Astrocyte (in vitro differentiated cells and primary cell): ENCODE results near the gene IL2RA. TPM values are rescaled to one million over a fixed set of nuclear protein-coding genes. Genes with fewer than 3 reads are reported as not detected.

Source experiments
- DNase-seq: peaks from one replicate; pipeline ENCODE4 v3.0.0-alpha.2; 2010; ENCODE audit warnings: low read depth
- FAIRE-seq: peaks from 2 replicates; lab custom pipeline; 2011; peaks lifted over from hg19 to GRCh38; lab: Jason Lieb, UNC
- H2AFZ ChIP-seq: 2 replicates; pipeline ENCODE4 v1.6.0; 2012; ENCODE audit warnings: low read depth, low read length, inconsistent platforms
- H3K27ac ChIP-seq: 2 replicates; pipeline ENCODE4 v1.5.1; 2011; ENCODE audit warnings: low read depth, low read length, inconsistent platforms
- H3K27me3 ChIP-seq: 2 replicates; pipeline ENCODE4 v1.6.0; 2011; ENCODE audit warnings: low read length, inconsistent platforms; ENCODE audit not compliant: insufficient read depth
- H3K36me3 ChIP-seq: 2 replicates; pipeline ENCODE4 v1.5.1; 2011; ENCODE audit warnings: low read length, inconsistent platforms; ENCODE audit not compliant: insufficient read depth
- H3K4me1 ChIP-seq: 2 replicates; pipeline ENCODE4 v1.5.1; 2011; ENCODE audit warnings: low read length, inconsistent platforms; ENCODE audit not compliant: insufficient read depth
- H3K4me2 ChIP-seq: 2 replicates; pipeline ENCODE4 v1.6.0; 2012; ENCODE audit warnings: low read length, inconsistent platforms
- H3K4me3 ChIP-seq: 2 replicates; pipeline ENCODE4 v1.5.1; 2011; ENCODE audit warnings: low read depth, mild to moderate bottlenecking, low read length, inconsistent platforms; ENCODE audit not compliant: insufficient read depth
- H3K79me2 ChIP-seq: 2 replicates; pipeline ENCODE4 v1.6.0; 2012; ENCODE audit warnings: mild to moderate bottlenecking, low read length, inconsistent platforms; ENCODE audit not compliant: insufficient read depth
- H3K9ac ChIP-seq: 2 replicates; pipeline ENCODE4 v1.6.0; 2012; ENCODE audit warnings: mild to moderate bottlenecking, low read length, inconsistent platforms
- H3K9me3 ChIP-seq: 2 replicates; pipeline ENCODE4 v1.5.1; 2012; ENCODE audit warnings: low read depth, mild to moderate bottlenecking, low read length, inconsistent platforms; ENCODE audit not compliant: insufficient read depth
- H4K20me1 ChIP-seq: 2 replicates; pipeline ENCODE4 v1.6.0; 2012; ENCODE audit warnings: low read length, inconsistent platforms; ENCODE audit not compliant: insufficient read depth
- H3K27ac Mint-ChIP-seq: one replicate; pipeline ENCODE4 v1.8.0; 2021; ENCODE audit warnings: mild to moderate bottlenecking, mixed read lengths; ENCODE audit not compliant: unreplicated experiment
- H3K27me3 Mint-ChIP-seq: one replicate; pipeline ENCODE4 v1.8.0; 2021; ENCODE audit warnings: low read depth, mixed read lengths; ENCODE audit not compliant: unreplicated experiment
- H3K36me3 Mint-ChIP-seq: one replicate; pipeline ENCODE4 v1.8.0; 2021; ENCODE audit warnings: low read depth, mixed read lengths; ENCODE audit not compliant: unreplicated experiment
- H3K4me1 Mint-ChIP-seq: one replicate; pipeline ENCODE4 v1.8.0; 2021; ENCODE audit warnings: low read depth, mixed read lengths; ENCODE audit not compliant: unreplicated experiment
- H3K4me3 Mint-ChIP-seq: one replicate; pipeline ENCODE4 v1.8.0; 2021; ENCODE audit warnings: mild to moderate bottlenecking, moderate library complexity, mixed read lengths; ENCODE audit not compliant: unreplicated experiment
- H3K9me3 Mint-ChIP-seq: one replicate; pipeline ENCODE4 v1.8.0; 2021; ENCODE audit warnings: mild to moderate bottlenecking, mixed read lengths; ENCODE audit not compliant: unreplicated experiment
- CTCF ChIP-seq: IDR thresholded peaks from 2 replicates; pipeline ENCODE4 v1.5.1; 2011; ENCODE audit warnings: low read depth, mild to moderate bottlenecking, inconsistent platforms, low read length, moderate library complexity; ENCODE audit not compliant: insufficient read depth
- EZH2 ChIP-seq: IDR thresholded peaks from 2 replicates; pipeline ENCODE4 v1.6.1; 2012; ENCODE audit warnings: mild to moderate bottlenecking, low read length, inconsistent platforms; ENCODE audit not compliant: insufficient read depth
- total RNA-seq: library from RNA; stranded (reverse); gene quantifications from 2 replicates; pipeline ENCODE4 v1.2.1, GENCODE V29; 2021

The IL2RA gene
- total RNA-seq, 1 donor from 2014 or later = not detected

- Mint-ChIP-seq H3K9me3 (peaks cover 2% of the 10 kb centered on the region), H3K27ac (no peak overlapping the region), H3K4me3 (no peak overlapping the region), H3K27me3 (peaks cover 6% of the 10 kb centered on the region), H3K36me3 (no peaks in the 10 kb centered on the region), H3K4me1 (peaks cover 6% of the 10 kb centered on the region)
- FAIRE-seq (no peak), DNase-seq (no peak)
- Histone ChIP-seq H3K27me3 (peaks cover 5% of the 10 kb centered on the region), H3K4me1 (peaks cover 7% of the 10 kb centered on the region), H3K79me2 (no peaks in the 10 kb centered on the region), H3K4me2 (peak overlapping the region; percentile 65), H3K27ac (no peak overlapping the region), H3K9ac (no peak overlapping the region), H4K20me1 (no peaks in the 10 kb centered on the region), H3K36me3 (no peaks in the 10 kb centered on the region), H2AFZ (peak overlapping the region; percentile 73), H3K4me3 (no peak overlapping the region), H3K9me3 (no peaks in the 10 kb centered on the region)
- TF ChIP-seq EZH2 (no peak), CTCF (no peak)
Measured at GRCh38 chr10:6082496-6083395, 20.6 kb upstream of the IL2RA start.

- no peak overlapping the region for H3K4me3 Mint-ChIP-seq
- Histone ChIP-seq H3K4me1 (peaks cover 7% of the 10 kb centered on the region), H4K20me1 (no peaks in the 10 kb centered on the region), H3K9ac (no peak overlapping the region), H3K27ac (no peak overlapping the region), H3K4me3 (no peak overlapping the region), H3K9me3 (no peaks in the 10 kb centered on the region), H3K4me2 (no peak overlapping the region), H3K36me3 (no peaks in the 10 kb centered on the region), H3K27me3 (peaks cover 9% of the 10 kb centered on the region), H3K79me2 (no peaks in the 10 kb centered on the region), H2AFZ (no peak overlapping the region)
- no peaks in the 10 kb centered on the region for H3K36me3 Mint-ChIP-seq
- TF ChIP-seq EZH2 (no peak), CTCF (no peak)
- no peak for DNase-seq
- FAIRE-seq = no peak
- peaks cover 2% of the 10 kb centered on the region for H3K9me3 Mint-ChIP-seq
- H3K27ac Mint-ChIP-seq = no peak overlapping the region
- H3K4me1 Mint-ChIP-seq = peaks cover 9% of the 10 kb centered on the region
- H3K27me3 Mint-ChIP-seq = peaks cover 6% of the 10 kb centered on the region
Measured at GRCh38 chr10:6080417-6080973, 18.3 kb upstream of the IL2RA start.
